Activated CD4-positive, alpha-beta T cell treated with anti-CD3 and anti-CD28 coated beads, Interleukin-10, Interleukin-2, amounts not matched to agents 100 ng/mL and 50 ng/mL, durations not matched to agents 16 hours and 8 hours (primary cell): ENCODE results near the gene SPINDOC.

Source experiments
- DNase-seq: peaks from one replicate; pipeline ENCODE4 v3.0.0-alpha.2; 2020

Gene SPINDOC

GRCh38 chr11:63834535-63835157, 21.4 kb downstream of the SPINDOC start:
- DNase-seq: no peak

GRCh38 chr11:63835158-63835545, 21.9 kb downstream of the SPINDOC start:
- DNase-seq: no peak

- peak; percentile 84 for DNase-seq
Observed at GRCh38 chr11:63837027-63837688, 23.9 kb downstream of the SPINDOC start.

GRCh38 chr11:63837739-63838138, 24.5 kb downstream of the SPINDOC start:
- DNase-seq: no peak

- DNase-seq: no peak
Observed at GRCh38 chr11:63838150-63838677, 25.0 kb downstream of the SPINDOC start.

GRCh38 chr11:63838678-63839507, 25.6 kb downstream of the SPINDOC start, which contains the start of gene MARK2:
MARK2 (plus strand) TSS chr11:63839110; CDS start chr11:63839507, 397 bp downstream.
- DNase-seq: peak; percentile 99

GRCh38 chr11:63839508-63840355, 26.5 kb downstream of the SPINDOC start:
- peak; percentile 28 for DNase-seq

- DNase-seq: no peak
Observed at GRCh38 chr11:63840356-63841060, 27.3 kb downstream of the SPINDOC start.

GRCh38 chr11:63841554-63841953, 28.3 kb downstream of the SPINDOC start:
- no peak for DNase-seq

GRCh38 chr11:63843041-63843440, 29.8 kb downstream of the SPINDOC start:
- DNase-seq: no peak

- DNase-seq: no peak
Observed at GRCh38 chr11:63844836-63845235, 31.6 kb downstream of the SPINDOC start.

- DNase-seq: no peak
Observed at GRCh38 chr11:63845303-63845702, 32.0 kb downstream of the SPINDOC start.

GRCh38 chr11:63845911-63846310, 32.7 kb downstream of the SPINDOC start:
- DNase-seq: no peak

GRCh38 chr11:63846897-63847296, 33.6 kb downstream of the SPINDOC start:
- DNase-seq: no peak

GRCh38 chr11:63847363-63847762, 34.1 kb downstream of the SPINDOC start:
- DNase-seq: no peak

- DNase-seq: no peak
Observed at GRCh38 chr11:63849691-63850090, 36.4 kb downstream of the SPINDOC start.

GRCh38 chr11:63850920-63851319, 37.7 kb downstream of the SPINDOC start:
- no peak for DNase-seq

- no peak for DNase-seq
Observed at GRCh38 chr11:63851364-63851763, 38.1 kb downstream of the SPINDOC start.

GRCh38 chr11:63853476-63853875, 40.2 kb downstream of the SPINDOC start:
- DNase-seq: no peak

- no peak for DNase-seq
Observed at GRCh38 chr11:63854696-63855095, 41.4 kb downstream of the SPINDOC start.

- no peak for DNase-seq
Observed at GRCh38 chr11:63855975-63856374, 42.7 kb downstream of the SPINDOC start.
